ENCODE measurements around the gene SRGAP1.
"Not testable (repeated sequence)": the region's sequence is repeated elsewhere in the genome, so short reads cannot be mapped to it uniquely, and the experiment has no call there.

SRGAP1 gene

GRCh38 chr12:64007853-64008252 lies 163.4 kb downstream of the SRGAP1 start:
- DNase-seq (ENCODE audit: low read depth, low spot score): no peak

GRCh38 chr12:64008596-64008995 lies 164.1 kb downstream of the SRGAP1 start:
- no peak for DNase-seq (ENCODE audit: low read depth, low spot score)

DNA sequence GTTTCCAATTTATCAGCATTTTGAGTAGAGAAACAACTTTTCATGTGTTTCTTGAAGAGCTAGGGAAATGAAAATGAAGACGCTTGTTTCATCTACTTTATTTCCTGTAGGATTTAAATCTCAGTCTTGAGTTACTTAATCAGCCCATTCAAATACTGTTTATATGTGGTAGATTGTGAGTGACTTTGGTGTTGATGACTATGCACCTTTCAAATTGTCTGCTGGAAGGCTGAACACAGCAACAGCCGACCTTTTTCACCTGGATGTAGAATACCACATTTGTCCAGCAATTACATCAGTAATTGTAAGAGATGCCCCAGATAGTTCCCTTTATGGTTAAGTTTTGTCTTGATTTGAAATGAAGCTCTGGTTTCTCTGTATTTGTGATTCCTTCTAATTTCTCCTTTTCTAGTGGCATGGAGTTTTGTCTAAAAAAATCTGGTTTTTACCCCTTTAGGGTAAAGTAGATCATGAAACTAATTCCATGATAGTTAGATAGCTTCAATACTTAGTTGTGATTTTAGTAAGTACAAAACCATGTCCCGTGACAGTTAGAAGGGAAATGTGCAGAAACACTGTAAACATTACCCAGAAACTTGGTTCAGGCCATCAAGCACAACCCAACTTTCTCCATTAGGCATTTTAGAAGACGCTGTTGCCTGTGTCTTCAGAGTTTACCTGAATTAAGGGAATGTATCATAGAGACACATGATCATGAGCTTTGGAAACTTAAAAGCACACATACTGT lies 165.0 kb downstream of the SRGAP1 start:
- DNase-seq (ENCODE audit: low read depth, low spot score): no peak

GRCh38 chr12:64010069-64010686 lies 165.7 kb downstream of the SRGAP1 start:
- DNase-seq (ENCODE audit: low read depth, low spot score): peak; percentile 62

DNA sequence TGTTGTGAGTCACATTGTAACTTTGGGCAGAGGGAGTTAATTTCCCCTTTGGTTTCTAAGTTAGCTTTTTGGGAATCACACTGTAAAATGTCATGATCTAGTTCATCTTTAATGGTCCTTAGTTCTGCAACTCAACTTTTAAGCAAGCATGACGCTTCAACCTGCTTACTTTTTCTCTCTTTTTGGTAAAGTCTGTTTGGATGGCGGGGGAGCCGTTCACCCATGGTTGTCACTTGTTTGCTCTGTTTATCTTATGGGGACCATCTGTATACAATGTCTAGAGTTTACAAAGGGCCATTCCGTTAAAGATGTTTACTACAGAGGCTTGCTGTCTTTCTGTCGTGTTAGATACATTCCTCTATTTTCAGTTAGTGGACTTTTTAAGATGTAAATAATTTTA lies 172.0 kb downstream of the SRGAP1 start:
- no peak for DNase-seq (ENCODE audit: low read depth, low spot score)

DNA sequence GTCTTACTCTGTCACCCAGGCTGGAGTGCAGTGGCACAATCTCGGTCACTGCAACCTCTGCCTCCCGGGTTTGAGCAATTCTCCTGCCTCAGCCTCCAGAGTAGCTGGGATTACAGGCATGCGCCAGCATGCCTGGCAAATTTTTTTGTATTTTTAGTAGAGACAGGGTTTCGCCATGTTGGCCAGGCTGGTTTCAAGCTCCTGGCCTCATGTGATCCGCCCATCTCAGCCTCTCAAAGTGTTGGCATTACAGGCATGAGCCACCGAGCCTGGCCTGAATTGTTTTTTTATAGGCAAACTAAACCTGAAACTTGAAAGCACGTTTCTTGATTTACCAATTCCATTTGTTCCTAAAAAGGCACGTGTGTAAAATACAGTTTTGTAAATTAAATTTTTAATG lies 173.6 kb downstream of the SRGAP1 start:
- DNase-seq (ENCODE audit: low read depth, low spot score): not testable (repeated sequence)

- DNase-seq (ENCODE audit: low read depth, low spot score): no peak
Measured at GRCh38 chr12:64018524-64018923, 174.0 kb downstream of the SRGAP1 start.

DNA sequence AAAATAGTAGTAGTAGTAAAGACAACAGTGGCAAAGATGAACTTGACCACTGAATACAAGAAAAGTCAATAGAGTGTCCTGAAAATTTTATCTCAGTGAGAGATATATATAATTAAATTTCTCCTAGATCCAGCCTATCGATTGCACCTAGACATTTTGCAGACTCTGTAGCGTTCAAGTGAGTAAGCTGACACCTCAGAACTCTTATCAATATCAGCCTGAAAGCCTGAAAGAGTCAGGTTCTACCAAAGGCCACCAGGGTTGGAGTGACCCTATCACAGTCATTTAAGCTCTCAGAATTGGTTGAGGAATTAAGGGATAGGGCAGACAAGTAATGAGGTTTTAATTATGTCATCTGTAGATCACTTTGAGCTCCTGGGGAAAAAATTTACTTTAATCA lies 174.6 kb downstream of the SRGAP1 start:
- no peak for DNase-seq (ENCODE audit: low read depth, low spot score)

- DNase-seq (ENCODE audit: low read depth, low spot score): no peak
Measured at GRCh38 chr12:64019654-64020053, 175.2 kb downstream of the SRGAP1 start.

DNA sequence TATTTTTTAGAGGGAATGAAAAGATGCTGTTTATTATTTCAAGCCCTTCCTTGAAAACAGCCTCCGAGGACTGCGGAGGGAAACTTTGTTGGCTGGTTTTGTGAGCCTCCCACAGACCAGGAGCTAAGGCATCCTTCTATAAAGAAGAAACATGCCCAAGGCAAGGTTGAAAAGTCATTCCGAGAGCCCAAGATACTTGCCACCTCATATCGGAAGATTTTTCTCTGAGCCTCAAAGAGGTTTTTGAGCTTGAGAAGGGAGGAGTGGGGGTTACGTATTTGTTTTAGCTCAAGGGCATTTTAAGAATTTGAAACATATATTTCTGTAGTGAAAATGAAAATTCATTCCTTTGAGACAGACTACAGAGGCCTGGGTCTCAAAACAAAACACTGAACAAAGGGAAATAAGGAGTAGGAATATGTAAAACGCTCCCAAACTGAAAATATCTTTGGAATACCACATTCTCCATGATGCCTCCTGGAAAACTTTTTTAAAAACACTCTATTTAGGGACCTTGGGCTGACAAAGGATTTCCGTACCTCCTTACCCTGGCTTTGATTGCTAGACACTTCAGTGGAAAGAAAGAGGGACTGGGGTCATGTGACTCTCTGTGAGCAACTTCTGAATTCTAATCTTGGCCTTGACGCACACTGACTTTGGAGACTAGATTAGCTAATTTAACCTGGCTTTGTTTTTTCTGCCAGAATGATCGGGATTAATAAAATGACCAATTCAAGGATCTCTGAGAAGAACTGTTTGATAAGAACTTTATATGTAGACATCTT lies 180.9 kb downstream of the SRGAP1 start:
- no peak for DNase-seq (ENCODE audit: low read depth, low spot score)

DNA sequence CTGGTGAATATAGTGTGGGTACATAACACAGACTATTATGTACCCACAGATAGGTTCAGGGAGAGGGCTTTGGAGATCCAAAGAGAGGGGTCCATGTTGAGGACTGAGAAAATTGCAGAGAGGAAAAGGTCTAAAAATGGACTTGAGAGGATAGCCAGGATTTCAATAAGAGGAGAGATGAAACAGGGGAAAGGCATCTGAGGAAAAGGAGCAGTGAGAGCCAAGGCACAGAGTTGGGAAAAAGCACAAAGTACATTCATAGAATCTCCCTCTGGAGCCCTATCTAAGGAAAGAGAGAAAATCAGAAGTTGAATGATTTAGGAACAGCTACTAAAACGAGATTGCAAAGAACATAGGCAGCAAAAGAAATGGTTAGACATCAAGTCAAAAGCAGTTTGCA lies 182.8 kb downstream of the SRGAP1 start:
- DNase-seq (ENCODE audit: low read depth, low spot score): no peak

DNA sequence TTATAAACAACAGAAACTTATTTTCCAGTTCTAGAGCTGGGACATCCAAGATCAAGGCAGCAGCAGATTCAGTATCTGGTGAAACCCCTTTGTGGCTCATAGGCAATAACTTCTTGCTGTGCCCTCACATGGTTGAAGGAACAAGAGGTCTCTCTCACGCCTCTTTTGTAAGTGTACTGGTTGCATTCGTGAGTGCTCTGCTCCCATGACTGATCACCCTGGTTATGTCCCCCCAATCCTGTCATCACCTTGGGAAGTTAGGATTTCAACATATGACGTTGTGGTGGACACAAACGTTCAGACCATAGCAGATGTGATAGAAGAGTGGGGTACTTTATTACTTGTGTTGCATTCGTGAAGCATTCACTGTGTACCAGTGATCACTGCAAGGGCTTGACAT lies 184.0 kb downstream of the SRGAP1 start:
- no peak for DNase-seq (ENCODE audit: low read depth, low spot score)

- DNase-seq (ENCODE audit: low read depth, low spot score): peak; percentile 28
Measured at GRCh38 chr12:64029013-64029857, 184.7 kb downstream of the SRGAP1 start.

DNA sequence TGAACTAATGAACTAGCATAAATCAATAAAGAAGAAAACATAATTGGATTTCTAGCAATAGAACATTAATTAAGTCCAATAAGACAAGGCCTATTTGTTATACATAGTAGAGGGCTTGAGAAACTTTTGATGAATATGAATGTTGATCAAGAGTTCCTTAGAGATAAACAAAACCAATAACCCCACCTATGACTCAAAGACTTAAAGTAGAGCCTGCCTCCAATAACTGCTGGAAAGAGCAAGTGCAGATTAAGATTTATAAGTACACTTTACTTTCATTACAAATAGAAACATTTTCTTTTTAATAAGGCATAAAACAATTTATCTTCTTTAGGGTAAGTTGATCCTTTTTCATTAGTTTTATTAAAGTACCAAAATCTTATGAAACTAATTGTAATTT lies 185.7 kb downstream of the SRGAP1 start:
- DNase-seq (ENCODE audit: low read depth, low spot score): no peak

DNA sequence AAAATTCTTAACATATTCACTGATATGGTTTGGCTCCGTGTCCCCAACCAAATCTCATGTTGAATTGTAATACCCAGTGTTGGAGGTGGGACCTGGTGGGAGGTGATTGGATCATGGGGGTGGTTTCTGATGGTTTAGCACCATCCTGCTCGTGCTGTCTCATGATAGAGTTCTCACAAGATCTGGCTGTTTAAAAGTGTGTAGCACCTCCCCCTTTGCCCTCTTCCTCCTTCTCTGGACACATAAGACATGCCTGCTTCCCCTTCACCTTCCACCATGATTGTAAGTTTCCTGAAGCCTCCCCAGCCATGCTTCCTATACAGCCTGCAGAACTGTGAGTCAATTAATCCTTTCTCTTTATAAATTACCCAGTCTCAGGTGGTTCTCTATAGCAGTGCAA lies 189.6 kb downstream of the SRGAP1 start:
- DNase-seq (ENCODE audit: low read depth, low spot score): not testable (repeated sequence)

DNA sequence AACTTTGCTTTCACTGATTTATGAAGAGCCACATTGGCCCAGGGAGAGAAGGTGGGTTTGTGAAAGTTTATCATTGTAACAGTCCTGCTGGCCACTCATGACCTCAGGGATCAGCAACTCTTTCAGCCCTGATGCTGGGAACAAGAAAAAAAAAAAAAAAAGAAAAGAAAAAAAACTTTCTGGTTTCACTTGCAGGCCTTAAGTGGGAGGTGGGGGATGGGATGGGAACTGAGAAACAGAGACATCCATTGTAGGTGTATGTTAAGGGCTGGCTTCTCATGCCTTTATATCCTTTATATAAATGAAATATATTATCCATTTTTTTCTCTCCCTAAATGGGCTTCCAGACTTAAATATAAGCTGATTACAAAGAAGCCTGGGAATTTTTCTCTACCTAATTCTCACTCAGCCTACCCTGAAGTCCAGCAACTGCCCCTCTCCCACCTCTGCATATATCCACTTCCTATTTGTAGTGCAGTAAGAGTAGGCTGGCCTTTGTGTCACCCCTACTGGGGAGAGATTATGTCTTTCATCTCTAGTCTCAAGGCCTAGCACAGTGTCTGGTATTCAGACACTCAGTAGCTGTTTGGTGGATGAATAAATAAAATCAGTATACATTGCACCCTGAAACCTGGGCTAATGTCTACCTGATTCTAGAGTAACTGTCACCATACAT lies 190.5 kb downstream of the SRGAP1 start:
- no peak for DNase-seq (ENCODE audit: low read depth, low spot score)

- DNase-seq (ENCODE audit: low read depth, low spot score): peak; percentile 26
Measured at GRCh38 chr12:64036414-64036813, 191.9 kb downstream of the SRGAP1 start.

DNA sequence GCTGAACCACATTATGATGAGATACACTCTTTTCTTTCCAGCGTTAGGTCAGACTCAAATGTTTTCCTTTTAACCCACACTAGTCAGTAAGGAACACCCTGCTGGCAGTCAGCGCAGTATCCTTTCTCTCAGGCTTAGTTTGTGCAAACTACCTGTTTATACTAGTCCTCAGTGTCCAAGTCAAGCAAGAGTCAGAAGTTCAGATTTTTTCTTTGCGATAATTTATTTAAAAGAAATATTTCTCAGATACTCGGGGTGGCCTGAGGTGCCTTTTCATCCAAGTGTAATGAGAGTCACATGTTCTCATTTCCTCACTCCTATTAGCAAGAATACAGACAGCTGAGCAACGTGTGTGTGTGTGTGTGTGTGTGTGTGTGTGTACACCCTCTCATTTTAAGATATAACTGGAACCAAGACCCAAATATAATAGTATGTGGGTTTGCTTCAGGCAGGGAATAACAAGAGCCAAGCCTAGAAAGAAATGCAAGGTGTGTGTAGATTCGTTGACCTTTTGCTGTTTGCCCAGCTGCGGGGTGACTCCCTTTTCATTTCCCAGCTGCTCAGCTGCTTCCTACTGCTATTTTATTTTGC lies 194.9 kb downstream of the SRGAP1 start:
- peak; percentile 62 for DNase-seq (ENCODE audit: low read depth, low spot score)

DNA sequence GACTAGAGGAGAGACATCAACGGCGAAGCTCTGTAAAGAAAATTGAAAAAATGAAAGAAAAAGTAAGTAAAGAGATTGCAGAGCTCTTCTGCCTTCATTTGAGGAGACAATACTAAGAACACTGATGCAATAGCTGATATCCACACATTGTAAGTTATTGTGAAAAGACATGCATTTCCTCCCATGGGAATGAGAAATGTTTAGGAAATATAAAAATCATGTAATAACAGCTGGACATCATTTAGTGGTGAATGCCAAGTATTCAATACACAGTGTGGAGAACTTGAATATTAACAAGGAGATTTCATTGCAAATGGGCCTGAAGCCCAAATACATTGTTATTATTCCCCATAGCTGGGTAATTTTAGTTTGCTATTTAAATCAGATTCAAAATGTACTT lies 198.4 kb downstream of the SRGAP1 start:
- no peak for DNase-seq (ENCODE audit: low read depth, low spot score)

- no peak for DNase-seq (ENCODE audit: low read depth, low spot score)
Measured at GRCh38 chr12:64044191-64044590, 199.7 kb downstream of the SRGAP1 start.

GRCh38 chr12:64051057-64051456 lies 206.6 kb downstream of the SRGAP1 start:
- no peak for DNase-seq (ENCODE audit: low read depth, low spot score)

Data from astrocyte of the hippocampus (primary cell).